Superior temporal gyrus (tissue), 1 donor: Measurements from ENCODE around the gene TOR1B.
"Not testable (repeated sequence)": the region's sequence is repeated elsewhere in the genome, so short reads cannot be mapped to it uniquely, and the experiment has no call there.

Source experiments
- DNase-seq: peaks from one replicate; pipeline ENCODE4 v3.0.0-alpha.2; 2016; ENCODE audit errors: extremely low spot score

The TOR1B gene, protein sequence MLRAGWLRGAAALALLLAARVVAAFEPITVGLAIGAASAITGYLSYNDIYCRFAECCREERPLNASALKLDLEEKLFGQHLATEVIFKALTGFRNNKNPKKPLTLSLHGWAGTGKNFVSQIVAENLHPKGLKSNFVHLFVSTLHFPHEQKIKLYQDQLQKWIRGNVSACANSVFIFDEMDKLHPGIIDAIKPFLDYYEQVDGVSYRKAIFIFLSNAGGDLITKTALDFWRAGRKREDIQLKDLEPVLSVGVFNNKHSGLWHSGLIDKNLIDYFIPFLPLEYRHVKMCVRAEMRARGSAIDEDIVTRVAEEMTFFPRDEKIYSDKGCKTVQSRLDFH

DNA sequence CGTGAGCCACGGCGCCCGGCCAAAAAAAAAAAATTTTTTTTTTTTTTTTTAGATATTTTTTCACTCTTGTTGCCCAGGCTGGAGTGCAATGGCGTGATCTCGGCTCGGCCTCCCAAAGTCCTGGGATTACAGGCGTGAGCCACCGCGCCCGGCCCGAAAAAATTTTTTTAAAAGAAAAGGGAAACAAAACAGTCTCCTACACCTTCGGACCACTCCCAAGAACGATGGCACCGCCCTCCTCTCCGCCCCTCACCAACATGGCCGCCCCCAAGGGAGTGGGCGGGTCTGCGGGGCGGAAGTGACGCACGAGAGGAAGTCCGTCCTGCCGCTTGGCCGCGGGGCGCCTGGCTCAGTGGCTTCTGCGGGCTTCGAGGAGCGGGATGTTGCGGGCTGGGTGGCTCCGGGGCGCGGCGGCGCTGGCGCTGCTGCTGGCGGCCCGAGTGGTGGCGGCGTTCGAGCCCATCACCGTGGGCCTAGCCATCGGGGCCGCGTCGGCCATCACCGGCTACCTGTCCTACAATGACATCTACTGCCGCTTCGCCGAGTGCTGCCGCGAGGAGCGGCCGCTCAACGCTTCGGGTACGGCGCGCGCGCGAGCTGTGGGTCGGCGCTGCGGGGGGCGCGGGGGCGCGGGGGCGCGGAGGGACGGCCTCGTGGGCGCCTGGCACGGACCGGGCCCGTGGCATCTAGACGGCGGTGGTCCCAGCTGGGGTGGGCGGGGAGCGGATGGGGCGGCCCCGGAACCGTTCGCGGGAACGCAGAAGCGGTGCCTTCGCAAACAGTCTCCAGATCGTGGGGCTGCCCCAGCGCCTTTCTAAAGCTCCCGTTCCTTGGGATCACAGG is at the start of gene TOR1B:
Gene TOR1B, plus strand, starts transcription at position 352 of the 843 bp plus-strand sequence. Its CDS starts 29 bp downstream, at position 381.
- peak; percentile 95 for DNase-seq

DNA sequence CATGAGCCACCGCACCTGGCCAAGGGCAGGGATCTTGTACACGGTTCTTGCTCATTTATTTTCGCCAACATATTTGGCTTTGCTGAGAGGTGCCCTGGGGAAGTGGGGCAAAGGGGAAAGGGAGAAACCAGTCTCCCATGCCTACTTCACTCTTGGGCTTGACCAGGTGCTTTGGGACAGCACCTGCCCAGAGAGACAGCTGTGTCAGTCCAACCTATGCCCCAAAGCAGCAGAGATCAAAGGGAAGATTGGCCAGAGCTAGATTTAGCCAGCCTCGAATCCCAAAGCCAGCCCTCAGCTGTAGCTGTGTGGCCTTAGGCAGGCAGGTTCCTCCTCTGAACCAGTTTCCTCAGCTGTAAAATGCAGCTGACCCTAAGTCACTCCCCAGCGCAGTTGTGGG is 47.8 kb upstream of the TOR1B start:
- DNase-seq: no peak

DNA sequence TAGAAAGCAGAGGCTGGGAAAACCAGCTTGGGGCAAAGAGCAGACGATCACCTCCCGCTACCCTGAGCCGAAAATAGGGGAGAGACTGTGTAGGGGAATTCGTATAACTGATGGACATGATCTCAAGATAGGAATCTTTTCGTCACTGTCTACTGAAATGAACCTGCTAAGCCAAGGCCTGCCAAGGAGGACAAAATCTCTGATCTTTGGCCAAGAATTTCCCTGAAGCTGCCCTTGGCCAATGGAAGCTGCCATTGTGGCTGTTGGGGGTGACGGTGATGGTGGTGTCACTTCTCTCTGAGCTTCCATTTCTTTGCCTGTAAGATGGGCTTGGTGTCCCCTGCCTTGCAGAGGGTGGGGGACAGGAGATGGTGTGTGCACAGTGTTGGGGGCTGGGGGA is 46.8 kb upstream of the TOR1B start:
- DNase-seq: no peak

DNA sequence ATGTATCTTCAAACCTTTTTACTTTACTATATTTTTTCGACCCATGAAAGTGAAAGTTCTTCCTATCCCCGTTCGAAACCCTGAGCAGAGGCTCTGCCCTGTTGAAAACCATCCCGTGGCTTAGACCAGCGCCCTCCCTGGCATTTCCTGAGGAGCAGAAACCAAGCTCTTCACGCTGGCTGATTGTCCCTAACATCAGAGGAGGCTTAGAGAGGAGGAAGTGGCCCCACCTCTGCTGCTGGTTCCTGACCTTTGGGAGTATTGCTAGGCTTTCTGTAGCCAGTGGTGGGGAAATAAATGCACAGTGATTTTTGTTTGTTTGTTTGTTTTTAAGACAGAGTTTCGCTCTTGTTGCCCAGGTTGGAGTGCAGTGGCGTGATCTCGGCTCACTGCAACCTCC is 45.9 kb upstream of the TOR1B start:
- DNase-seq: no peak

DNA sequence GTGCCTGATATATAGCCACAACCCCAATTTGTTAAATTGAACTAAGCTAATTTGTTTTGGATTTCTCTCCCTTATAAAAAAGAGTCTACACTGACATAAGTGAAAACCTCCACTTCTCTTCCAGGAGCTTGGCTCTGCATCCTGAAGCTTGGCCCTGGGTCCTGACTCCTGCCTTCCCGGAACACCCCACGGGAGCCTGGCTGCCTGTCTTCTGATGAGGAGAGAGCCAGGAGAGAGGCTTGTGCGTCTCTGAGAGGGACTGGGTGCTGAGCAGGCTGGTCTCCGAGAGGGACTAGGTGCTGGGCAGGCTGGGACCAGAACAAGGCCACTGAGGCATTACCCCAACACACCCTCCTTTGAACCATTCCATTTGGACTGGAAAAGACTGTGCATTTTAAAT is 43.7 kb upstream of the TOR1B start:
- no peak for DNase-seq

DNA sequence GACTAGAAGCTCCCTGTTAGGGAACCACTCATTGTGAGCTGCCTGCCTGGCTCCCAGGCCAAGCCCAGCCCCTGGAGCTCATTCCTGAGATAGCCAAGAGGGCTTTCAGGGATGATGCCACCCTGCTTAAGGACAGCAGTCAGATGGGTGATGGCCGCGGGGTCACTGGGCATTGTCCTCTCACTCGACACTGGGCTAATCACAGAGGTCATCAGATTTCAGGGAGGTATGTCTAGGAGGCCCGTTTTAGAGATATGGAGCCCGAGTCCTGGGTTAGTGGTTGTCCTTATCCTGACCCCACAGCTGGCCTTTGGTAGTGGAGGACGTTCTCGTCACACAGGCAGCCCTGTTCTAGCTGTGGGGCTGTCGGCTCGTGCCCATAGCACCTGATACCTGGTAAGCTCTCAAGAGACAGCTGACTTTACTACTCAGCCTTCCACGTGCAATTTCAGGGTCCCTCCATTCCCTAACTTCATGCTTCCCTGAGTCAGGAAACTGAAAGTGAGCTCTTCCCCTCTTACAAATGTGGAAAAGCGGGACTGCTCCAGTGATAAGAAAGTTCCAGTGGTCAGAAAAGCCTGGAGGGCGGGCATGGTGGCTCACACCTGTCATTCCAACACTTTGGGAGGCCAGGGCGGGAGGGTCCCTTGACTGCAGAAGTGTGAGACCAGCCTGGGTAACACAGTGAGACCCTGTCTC is 43.0 kb upstream of the TOR1B start:
- no peak for DNase-seq

DNA sequence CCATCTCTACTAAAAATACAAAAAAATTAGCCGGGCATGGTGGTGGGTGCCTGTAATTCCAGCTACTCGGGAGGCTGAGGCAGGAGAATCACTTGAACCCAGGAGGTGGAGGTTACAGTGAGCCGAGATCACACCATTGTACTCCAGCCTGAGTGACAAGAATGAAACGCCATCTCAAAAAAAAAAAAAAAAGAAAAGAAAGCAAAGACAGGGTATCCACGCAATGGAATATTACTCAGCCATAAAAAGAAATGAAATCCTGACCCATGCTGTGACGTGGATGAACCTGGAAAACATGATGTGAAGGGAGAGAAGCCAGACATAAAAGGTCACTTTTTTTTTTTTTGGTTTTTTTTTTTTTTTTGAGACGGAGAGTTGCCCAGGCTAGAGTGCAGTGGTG is 42.2 kb upstream of the TOR1B start:
- DNase-seq: not testable (repeated sequence)

DNA sequence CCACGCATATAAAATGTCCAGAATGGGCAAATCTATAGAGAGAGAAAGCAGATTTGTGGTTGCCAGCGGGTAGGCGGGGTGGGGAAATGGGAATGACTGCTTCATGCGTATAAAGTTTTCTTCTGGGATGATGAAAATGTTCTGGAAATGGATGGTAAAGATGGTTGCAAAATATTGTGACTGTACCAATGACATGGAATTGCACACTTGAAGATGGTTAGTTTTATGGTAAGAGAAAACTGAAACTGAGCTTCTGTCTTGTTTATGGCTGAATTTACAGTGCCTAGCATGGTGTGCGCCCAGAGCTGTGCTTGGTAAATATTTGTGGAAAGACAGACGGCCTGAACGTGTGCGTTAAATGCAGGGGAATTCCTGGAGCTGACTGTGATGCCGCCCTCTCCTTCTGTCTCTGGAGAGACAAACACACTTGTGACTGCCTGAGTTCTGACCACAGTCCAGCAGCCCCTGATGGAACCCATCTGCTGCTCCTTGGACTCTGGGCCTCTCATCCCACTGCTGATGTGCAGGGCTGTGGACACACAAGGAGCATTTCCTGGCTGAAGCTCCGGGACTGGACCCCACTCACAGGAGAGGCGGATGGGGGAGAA is 41.6 kb upstream of the TOR1B start:
- no peak for DNase-seq

DNA sequence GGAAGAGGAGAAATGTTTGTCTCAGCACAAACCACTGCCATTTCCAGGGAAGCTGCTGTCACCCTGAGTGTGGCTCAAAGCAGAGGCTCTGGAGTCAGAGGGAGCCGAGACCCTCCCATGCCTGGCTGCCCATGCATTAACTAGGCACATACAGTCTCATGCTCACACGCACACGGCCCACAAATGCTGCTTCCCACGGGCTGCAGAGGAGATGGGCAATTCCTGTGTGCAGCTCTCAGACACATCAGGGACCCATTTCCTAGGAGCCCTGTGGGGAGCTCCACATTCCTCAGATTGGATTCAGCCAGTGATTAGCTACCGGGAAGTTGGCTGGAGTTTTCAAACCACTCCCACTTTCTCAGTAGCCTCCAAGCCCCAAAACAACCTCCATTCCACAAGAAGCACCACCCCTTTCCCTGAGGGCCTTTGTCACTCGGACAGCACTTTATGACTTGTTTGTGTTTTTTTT is 41.0 kb upstream of the TOR1B start:
- DNase-seq: no peak

DNA sequence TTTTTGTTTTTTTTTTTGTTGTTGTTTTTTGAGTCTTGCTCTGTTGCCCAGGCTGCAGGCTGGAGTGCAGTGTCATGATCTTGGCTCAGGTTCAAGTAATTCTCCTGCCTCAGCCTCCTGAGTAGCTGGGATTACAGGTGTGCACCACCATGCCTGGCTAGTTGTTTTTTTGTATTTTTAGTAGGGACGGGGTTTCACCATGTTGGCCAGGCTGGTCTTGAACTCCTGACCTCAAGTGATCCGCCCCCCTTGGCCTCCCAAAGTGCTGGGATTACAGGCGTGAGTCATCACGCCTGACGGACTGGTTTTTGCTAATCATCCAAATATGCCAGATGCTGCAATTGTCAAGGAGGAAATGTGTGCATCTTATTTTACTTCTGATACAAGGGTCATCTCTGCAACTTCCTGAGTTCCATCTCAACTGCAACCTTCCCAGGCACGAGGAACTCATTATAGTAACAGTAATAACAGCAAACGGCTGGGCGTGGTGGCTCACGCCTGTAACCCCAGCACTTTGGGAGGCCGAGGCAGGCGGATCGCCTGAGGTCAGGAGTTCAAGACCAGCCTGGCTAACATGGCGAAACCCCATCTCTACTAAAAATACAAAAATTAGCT is 40.5 kb upstream of the TOR1B start:
- not testable (repeated sequence) for DNase-seq

DNA sequence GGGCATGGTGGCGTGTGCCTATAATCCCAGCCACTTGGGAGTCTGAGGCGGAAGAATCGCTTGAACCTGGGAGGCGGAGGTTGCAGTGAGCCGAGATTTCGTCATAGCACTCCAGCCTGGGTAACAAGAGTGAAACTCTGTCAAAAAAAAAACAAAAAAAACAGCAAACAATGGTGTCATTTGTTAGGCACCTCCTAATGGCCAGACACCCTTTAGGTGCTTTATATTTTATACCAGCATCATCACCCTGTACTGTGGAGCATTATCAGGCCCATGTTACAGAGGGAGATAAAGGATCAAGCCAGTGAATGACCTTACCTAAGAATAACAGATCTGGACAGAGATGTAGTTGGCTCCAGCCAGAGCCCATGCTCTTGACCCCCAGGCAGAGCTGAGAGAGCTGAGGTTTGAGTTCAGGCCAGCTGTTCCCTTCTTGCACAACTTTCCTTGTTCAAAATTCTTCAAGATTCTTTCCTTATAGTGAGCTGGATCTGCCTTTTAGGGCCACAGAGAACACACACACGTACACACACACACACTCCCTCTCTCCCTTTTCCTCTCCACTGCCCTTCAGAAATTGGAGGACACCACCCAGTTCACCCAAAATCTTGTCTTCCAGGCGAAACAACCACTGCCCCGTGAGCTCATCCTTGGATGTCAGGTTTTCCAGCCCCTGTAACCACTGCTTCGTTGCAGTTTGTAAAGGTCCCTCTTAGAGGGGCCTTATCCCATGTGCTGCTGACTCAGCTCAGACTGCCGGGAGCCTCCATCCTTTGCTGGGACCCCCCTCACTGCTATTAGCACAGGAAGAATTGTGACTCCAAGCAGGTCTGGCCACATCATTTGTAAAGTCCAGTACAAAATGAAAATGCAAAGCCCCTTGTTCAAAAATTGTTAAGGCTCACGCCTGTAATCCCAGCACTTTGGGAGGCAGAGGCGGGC is 39.7 kb upstream of the TOR1B start:
- no peak for DNase-seq

DNA sequence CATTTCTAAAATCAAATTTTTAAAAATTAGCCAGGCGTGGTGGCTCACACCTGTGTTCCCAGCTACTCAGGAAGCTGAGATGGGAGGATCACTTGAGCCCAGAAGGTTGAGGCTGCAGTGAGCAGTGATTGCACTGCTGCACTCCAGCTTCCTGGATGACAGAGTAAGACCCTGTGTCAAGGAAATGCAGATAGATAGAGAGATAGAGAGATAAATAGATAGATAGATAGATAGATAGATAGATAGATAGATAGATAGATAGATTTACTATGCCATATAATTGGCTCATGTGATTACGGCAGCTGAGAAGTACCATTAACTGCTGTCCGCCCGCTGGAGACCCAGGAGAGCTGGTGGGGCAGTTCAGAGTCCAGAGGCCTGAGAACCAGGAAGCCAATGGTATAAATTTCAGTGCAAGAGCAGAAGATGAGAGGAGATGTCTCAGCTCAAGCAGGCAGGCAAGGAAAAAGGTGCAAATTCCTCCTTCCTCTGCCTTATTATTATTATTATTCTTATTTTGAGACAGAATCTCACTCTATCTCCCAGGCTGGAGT is 37.1 kb upstream of the TOR1B start:
- DNase-seq: no peak

DNA sequence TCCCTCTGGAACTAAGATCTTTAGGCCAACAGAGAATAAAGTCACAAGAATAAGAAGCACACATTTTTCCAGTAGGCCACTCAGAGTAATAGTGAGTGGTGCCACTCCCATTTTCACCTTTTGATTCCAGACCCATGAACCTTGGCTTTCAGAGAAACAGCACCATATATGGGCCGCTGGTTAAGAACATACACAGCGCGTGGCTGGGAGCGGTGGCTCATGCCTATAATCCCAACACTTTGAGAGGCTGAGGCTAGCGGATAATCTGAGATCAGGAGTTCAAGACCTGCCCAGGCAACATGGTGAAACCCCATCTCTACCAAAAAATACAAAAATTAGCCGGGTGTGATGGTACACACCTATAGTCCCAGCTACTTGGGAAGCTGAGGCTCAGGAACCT is 34.5 kb upstream of the TOR1B start:
- DNase-seq: no peak

DNA sequence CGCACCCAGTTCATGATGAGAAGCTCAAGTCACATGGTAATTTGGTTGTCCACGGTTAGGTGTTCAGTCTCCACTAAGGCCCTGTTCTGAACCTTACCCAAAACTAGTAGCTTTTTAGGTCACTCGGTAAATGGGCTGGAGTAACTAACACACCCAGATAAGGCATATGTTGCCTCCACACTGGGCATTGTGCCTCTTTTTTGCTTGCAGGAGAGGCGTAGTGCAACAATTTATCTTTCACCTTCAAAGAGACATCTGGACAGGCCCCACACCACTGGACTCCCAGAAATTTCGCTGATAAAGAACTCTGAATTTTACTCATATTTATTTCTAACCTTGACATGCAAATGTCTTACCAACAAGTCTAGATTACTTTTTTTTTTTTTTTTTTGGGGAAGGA is 33.3 kb upstream of the TOR1B start:
- DNase-seq: no peak

DNA sequence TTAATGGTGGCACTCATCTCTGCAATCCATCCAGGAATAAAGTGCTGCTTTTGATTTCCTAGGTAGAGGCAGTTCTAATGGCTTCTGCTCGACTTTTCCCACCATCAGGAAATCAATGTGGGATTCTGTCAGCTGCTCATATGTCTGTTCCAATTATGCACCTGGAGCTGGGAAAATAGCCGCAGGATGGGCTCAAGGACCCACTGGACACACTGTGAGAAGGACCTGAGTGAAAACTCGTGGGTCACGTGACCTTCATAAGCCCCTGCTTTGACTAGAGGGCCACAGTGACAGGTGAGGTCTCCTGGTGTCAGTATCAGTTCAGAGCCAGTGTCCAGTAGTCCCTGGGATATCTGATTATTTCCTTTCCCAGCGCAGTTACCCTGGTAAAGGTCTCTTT is 32.2 kb upstream of the TOR1B start:
- DNase-seq: no peak

DNA sequence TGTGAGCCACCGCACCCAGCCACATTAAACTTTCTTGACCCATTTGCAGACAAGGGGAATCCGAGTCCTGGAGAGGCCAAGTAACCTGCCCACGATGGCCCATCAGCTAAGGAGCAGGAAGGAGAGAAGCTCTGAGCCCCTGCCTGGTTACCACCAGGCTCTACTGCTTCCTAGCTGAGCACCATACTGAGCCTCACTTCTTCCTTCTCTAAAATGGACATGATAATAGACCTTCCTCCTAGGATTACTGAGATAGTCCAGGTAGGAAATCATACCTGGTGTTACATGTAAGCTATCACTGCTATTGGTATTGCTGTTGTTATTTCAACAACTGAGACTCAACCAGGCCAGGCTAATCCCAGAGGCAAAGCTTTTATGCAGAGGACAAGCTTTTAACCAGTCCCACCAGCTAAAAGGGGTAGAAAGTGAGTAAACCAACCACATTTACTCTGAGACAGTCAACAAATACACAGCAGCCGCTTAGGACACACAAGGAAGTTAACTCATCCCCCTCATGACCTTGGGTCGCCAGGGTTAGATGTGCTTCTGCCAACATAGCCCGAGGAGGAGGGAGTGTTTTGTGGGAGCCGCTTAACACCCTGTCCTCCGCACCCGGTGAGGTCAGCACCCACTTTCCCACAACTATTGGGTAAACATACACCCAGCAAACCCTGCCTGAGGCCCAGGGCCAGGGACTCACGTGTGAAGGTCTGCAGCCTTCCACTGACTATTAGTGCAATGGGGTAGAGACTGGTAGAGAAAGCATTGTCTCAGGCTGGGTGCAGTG is 29.5 kb upstream of the TOR1B start:
- no peak for DNase-seq

DNA sequence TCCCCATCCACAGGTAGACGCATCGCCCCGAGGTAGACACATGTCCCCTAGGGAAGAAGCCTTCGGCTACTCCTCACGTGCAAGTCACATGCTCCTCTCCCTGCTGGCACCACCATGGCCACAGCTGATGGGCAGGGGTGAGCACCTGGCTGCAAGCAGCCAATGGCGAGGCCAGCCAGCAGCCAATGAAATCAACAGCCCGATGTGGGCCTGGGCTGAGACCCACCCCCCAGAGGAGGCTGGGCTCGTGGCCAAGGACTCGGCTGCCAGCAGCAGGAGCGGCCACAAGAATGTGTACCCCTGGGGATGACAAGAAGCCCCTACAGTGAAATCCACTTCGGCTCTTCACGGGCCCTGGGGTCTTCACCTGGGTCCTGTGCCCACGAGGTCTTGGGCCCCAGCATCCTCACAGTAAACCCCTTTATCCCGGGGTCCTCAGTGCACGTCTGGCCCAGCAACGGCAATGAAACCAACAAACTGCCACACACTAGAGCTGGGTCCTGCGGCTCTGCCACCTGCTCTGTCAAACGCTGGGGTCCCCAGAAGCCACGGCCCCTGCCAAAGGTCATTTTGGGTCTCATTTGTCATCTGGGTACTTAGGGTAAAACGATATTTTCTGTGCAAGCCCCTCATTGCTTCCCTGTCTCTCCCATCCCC is 28.1 kb upstream of the TOR1B start:
- no peak for DNase-seq

DNA sequence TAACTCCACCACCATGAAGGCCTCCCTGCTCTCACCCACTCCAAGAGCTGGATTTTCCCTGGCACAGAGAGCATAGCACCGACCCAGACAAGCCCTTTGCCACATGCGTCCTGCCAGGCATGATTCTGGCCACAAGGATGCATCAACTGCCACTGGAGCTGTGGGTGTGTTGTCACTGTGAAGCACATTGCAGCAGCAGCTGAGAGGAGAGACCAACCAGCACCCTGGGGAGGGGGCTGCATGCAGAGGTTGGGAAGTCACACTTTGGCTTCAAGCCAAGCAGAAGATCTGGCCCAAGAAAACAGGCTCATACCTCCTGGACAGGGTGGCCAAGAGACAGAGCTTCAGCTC is 27.6 kb upstream of the TOR1B start:
- DNase-seq: no peak

DNA sequence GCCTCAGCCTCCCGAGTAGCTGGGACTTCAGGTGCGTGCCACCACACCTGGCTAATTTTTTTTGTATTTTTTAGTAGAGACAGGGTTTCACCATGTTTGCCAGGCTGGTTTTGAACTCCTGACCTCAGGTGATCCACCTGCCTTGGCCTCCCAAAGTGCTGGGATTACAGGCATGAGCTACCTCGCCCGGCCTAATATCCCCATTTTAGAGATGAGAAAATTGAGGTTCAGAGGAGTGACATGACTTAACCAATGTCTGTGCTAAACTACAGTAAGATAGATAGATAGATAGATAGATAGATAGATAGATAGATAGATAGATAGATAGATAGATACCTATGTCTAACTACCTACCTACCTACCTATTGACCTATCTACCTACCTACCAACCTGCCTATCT is 26.9 kb upstream of the TOR1B start:
- not testable (repeated sequence) for DNase-seq
